ENCODE results near the gene POU2F2. TPM values are rescaled to one million over a fixed set of nuclear protein-coding genes. Genes with fewer than 3 reads are reported as not detected.

The POU2F2 gene
- total RNA-seq, 1 experiment from 2014 or later, result 0.89 TPM

- no peaks in the 10 kb centered on the region for H3K79me2 ChIP-seq (ENCODE audit: insufficient read depth, low read length)
- no peaks in the 10 kb centered on the region for H3K9me3 ChIP-seq (ENCODE audit: control insufficient read depth in 1 of 2, insufficient read depth in 1 of 2, low read depth in 1 of 2, low read length in 2 of 2)
- DNase-seq (ENCODE audit: low read depth, low spot score) (no peak), ATAC-seq (no peak)
- H2AFZ ChIP-seq (ENCODE audit: low read depth, low read length, poor library complexity, severe bottlenecking), result no peak overlapping the region
- H3K27me3 ChIP-seq (ENCODE audit: insufficient read depth, low read length), result peaks cover 24% of the 10 kb centered on the region
- TF ChIP-seq ZBTB33 (IDR thresholded peaks at IDR 0.05; ENCODE audit: extremely low read depth, insufficient replicate concordance, low read length) (no peak), RAD21 (IDR thresholded peaks at IDR 0.05; ENCODE audit: low read depth) (no peak), SRF (IDR thresholded peaks at IDR 0.05; ENCODE audit: low read depth) (no peak), POLR2AphosphoS5 (IDR thresholded peaks at IDR 0.05; ENCODE audit: low read depth, low read length) (no peak), FOSL1 (IDR thresholded peaks at IDR 0.05; ENCODE audit: low read depth) (no peak)
- ChIA-PET POLR2A (interaction anchor here (0.6 to 1.2 kb wide), 2 partner anchors 15 to 98 kb away, joined by 4 to 11 read pairs; no protein-coding TSS in a partner anchor), CTCF (no interaction called here), RAD21 (ENCODE audit: low non-redundant PET in 1 of 2, low total read pairs in 2 of 2, uncharacterized antibody in 2 of 2, unreplicated experiment in 2 of 2) (no interaction called here)
- no peaks in the 10 kb centered on the region for H4K20me1 ChIP-seq (ENCODE audit: insufficient read depth)
- no peaks in the 10 kb centered on the region for H3K36me3 ChIP-seq (ENCODE audit: control insufficient read depth in 1 of 2, insufficient read depth in 2 of 2, low read length in 2 of 2)
- no peak overlapping the region for H3K4me3 ChIP-seq (replicated peaks in 1 of 2; ENCODE audit: low read depth in 1 of 2, low read length in 2 of 2)
- intact Hi-C loops (cut with micrococcal nuclease), result no loop called here
- H3K9ac ChIP-seq (ENCODE audit: low read length), result no peak overlapping the region
- no TSS peak for BruUV-seq (replicated peaks)
- H3K9me2 ChIP-seq (ENCODE audit: insufficient read depth), result no peaks in the 10 kb centered on the region
- 0 out of 4 replicates have a peak, but pooled peaks cover 0 to 3% of the 10 kb centered on the region in 2 experiments for H3K4me1 ChIP-seq (ENCODE audit: control insufficient read depth in 1 of 2, insufficient read depth in 2 of 2, low read length in 2 of 2)
- no peak overlapping the region for H3K27ac ChIP-seq (ENCODE audit: low read depth, low read length)
- H3K4me2 ChIP-seq (ENCODE audit: low read length), result no peak overlapping the region
These were observed 32.9 kb upstream of the POU2F2 start for GRCh38 chr19:42165146-42165545.

DNA sequence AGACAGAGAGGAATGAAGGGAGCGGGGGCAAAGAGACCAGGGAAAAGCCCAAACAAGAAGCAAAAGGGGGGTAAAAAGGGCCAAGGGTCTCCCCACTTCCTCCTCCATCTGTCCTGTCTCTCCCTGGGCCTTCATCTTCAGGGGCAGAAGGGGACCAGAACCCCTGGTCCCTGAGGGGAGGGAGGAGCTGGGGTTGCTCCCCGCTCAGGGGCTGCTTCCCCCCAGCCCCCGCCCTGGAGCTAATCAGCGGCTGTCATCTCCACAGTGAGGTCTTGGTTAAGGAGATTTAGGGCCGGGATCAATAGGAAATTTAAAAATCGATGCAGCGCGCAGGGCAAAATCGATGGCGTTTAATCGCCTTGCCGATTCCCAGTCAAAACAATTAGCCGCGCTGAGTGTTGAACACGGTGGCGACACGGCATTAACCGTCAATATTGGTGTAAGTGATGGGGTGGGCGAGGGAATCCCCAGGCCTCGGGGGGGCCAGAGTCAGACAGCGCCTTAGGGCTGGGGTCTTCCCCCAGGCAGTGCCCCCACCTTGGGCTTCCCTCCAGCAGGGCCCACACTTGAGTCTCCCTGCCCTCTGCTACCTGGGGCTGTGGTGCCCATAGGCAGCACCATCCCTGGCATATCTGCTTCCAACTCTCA, 29.5 kb upstream of the POU2F2 start:
- no peak overlapping the region for H2AFZ ChIP-seq (ENCODE audit: low read depth, low read length, poor library complexity, severe bottlenecking)
- no peaks in the 10 kb centered on the region for H3K36me3 ChIP-seq (ENCODE audit: control insufficient read depth in 1 of 2, insufficient read depth in 2 of 2, low read length in 2 of 2)
- H3K4me2 ChIP-seq (ENCODE audit: low read length), result no peak overlapping the region
- H3K9ac ChIP-seq (ENCODE audit: low read length), result no peak overlapping the region
- H3K9me3 ChIP-seq (ENCODE audit: control insufficient read depth in 1 of 2, insufficient read depth in 1 of 2, low read depth in 1 of 2, low read length in 2 of 2), result no peaks in the 10 kb centered on the region
- no peaks in the 10 kb centered on the region for H3K9me2 ChIP-seq (ENCODE audit: insufficient read depth)
- H3K4me1 ChIP-seq (ENCODE audit: control insufficient read depth in 1 of 2, insufficient read depth in 2 of 2, low read length in 2 of 2), result 0 out of 4 replicates have a peak, but pooled peaks cover 0 to 3% of the 10 kb centered on the region in 2 experiments
- no peak for DNase-seq (ENCODE audit: low read depth, low spot score)
- no peak for ATAC-seq
- no TSS peak for BruUV-seq (replicated peaks)
- no peak overlapping the region for H3K27ac ChIP-seq (ENCODE audit: low read depth, low read length)
- H3K79me2 ChIP-seq (ENCODE audit: insufficient read depth, low read length), result no peaks in the 10 kb centered on the region
- H4K20me1 ChIP-seq (ENCODE audit: insufficient read depth), result no peaks in the 10 kb centered on the region
- H3K27me3 ChIP-seq (ENCODE audit: insufficient read depth, low read length), result peaks cover 34% of the 10 kb centered on the region
- ChIA-PET RAD21 (ENCODE audit: low non-redundant PET in 1 of 2, low total read pairs in 2 of 2, uncharacterized antibody in 2 of 2, unreplicated experiment in 2 of 2) (no interaction called here), POLR2A (no interaction called here), CTCF (no interaction called here)
- intact Hi-C loops (cut with micrococcal nuclease), result no loop called here
- H3K4me3 ChIP-seq (replicated peaks in 1 of 2; ENCODE audit: low read depth in 1 of 2, low read length in 2 of 2), result no peak overlapping the region
- no peak for TF ChIP-seq JUND (IDR thresholded peaks at IDR 0.05)
- no peak for TF ChIP-seq RAD21 (IDR thresholded peaks at IDR 0.05; ENCODE audit: low read depth)
- TF ChIP-seq REST (IDR thresholded peaks at IDR 0.05; ENCODE audit: low read depth), result no peak
- no peak for TF ChIP-seq ZBTB33 (IDR thresholded peaks at IDR 0.05; ENCODE audit: extremely low read depth, insufficient replicate concordance, low read length)
- TF ChIP-seq ELF1 (IDR thresholded peaks at IDR 0.05; ENCODE audit: borderline replicate concordance, low read depth), result no peak
- TF ChIP-seq SP1 (IDR thresholded peaks at IDR 0.05; ENCODE audit: low read depth), result no peak
- no peak for TF ChIP-seq ZFX (IDR thresholded peaks at IDR 0.05)
- no peak for TF ChIP-seq SIN3A (IDR thresholded peaks at IDR 0.05; ENCODE audit: low read depth)
